Activated CD8-positive, alpha-beta memory T cell treated with anti-CD3 and anti-CD28 coated beads, Interleukin-2, amount 50 U/mL, for 4 hours (primary cell): ENCODE results near the gene MYBPC2.
"Not testable (repeated sequence)": the region's sequence is repeated elsewhere in the genome, so short reads cannot be mapped to it uniquely, and the experiment has no call there.

Experiments
- DNase-seq: peaks from one replicate; pipeline ENCODE4 v3.0.0-alpha.2; 2020

MYBPC2 gene

DNA sequence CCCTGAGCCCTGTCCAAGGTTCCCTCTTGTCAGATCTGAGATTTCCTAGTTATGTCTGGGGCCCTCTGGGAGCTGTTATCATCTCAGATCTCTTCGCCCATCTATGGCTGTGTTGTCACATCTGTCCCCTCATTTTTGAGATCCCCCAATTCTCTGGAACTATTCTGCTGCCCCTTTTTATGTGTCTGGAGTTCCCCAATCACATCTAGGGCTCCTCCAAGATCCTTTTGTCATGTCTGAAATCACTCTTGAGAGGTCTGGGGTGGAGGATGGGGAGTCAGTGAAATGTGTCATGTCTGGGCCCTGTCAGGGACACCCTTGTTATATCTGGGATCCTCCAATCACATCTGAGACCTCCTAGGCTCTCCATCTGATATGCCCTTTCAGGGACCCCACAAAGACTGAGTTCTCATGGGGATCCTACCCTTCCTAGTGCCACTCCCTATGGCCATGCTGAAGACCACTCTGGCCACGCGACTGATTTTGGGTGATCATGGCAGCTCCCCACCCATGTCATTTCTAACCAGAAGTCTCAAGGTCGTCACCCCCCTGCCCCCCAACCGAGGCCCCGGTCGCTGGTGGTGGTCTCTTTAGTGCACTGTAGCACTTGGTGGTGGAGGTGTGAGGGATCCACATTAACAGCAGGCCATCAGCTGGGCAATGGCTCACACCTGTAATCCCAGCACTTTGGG, 3.8 kb upstream of the MYBPC2 start:
- DNase-seq = no peak

DNA sequence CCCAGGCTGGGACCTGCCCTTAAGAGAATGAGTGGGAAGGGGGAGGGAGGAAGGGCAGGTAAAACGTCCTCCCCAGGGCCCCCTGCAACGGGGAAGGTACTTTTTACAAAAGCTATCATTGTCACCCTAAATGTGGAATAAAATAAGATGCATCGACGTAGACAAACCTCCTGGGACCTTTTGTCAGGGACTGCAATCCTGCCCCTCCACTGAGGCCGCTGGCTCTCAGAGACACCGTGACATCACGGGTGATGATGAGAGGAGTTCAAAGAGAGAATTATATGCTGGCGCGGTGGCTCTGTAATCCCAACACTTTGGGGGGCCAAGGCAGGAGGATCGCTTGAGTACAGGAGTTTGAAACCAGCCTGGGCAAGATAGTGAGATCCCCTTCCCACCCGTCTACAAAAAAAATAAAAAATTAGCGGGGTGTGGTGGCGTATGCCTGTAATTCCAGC, 1.8 kb upstream of the MYBPC2 start:
- no peak for DNase-seq

DNA sequence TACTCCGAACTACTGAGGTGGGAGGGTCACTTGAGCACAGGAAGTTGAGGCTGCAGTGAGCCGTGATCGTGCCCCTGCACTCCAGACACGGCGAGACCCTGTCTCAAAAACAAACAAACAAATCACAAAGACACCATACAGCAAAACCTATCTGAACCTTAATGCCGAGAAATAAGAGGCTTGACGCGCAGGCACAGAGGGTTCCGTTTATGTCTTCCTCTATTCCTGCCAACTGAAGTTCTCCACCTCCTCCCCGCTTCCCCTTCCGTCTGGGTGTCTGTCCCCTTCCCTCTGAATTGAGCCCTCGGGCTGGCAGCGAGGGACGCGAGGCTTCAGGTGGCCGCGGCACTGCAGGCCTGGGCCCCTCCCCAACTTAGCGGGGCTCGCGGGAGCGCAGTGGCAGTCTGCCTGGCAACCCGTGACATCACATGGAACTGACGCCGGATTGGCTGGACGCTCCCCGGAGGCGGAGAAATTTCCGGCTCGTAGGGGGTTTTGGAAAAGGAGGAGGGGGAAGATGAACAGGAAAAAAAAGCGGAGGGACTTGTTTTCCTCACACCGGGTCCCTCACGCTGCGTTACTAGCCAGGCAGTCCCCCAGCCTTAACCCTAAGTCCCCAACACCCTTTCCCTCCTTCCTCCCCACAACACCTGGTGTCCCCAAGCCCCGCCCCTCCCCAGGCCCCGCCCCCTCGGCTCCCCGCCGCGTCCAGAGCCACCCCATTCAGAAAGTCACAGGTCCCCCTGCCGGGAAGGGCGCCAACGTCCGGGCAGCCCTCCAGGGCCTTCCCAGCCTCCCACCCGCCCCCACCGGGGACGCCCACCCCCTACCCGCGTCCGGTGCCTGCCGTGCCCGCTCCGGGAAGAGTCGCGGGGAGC, 1.1 kb upstream of the MYBPC2 start:
- peak; percentile 89 for DNase-seq

DNA sequence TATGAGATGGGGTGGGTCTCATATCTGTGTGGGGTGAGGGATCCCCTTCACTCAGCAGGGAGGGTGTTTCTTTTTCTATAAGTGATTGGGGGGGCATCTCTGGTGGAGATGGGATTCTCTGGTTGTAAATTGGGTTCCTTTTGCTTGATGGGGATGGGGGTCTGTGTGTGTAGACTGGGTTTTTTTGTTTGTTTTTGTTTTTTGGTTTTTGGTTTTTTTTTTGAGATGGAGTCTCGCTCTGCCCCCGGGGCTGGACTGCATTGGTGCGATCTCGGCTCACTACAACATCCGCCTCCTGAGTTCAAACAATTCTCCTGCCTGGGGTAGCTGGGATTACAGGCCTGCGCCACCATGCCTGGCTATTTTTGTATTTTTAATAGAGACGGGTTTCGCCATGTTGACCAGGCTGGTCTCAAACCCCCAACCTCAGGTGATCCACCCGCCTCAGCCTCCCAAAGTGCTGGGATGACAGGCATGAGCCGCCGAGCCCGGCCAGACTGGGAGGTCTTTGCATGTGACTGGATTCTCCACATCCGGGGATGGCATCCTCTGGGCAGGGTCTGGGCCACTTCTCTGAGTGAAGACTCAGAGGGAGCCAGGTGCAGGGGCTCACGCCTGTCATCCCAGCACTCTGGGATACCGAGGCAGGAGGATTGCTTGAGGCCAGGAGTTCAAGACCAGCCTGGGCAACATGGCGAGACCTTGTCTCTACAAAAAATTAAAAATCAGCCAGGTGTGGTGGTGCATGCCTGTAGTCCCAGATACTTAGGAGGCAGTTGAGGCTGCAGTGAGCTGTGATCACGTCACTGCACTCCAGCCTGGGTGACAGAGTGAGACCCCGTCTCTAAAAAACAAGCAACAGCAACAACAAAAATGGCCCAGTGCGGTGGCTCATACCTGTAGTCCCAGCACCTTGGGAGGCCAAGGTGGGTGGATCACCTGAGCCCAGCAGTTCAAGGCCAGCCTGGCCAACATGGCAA, 799 bp downstream of the MYBPC2 start:
- DNase-seq = no peak

DNA sequence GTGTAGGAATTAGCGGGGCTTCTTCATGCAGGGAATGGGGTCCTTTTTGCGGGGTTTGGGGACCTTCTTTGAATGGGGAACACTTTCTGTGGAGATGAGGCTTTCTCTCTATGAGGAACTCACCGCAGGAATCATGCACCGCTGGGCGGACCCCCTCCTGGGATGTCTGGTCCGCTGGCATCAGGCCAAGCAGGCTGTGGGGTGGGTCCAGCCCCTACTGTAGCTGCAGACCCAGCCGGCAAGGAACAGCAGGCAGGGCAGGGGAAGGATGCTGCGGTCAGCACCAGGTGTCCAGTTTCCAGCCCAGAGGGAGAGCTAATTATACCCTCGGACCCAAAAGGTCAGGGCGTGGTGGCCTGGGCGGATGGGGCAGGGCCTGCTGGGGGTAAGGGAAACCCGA, 1.8 kb downstream of the MYBPC2 start:
- no peak for DNase-seq

DNA sequence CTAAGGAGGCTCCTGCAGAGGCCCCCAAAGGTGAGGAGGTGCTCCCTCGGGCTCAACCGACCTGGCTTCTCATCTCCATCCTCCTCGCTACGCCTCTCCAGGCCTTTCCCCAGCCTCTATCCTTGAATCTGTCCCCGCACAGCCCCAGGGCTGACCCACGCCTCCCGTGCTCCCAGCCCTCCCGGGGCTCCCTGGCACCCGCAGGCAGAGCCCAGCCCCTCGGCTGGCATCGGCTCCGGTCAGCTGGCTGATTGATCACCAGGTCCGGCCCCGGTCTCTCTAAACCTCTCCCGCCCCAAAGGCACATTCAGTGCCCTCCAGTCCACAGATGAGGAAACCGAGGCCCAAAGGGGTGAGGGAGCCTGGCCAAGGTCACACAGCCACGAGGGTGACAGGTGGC, 2.5 kb downstream of the MYBPC2 start:
- no peak for DNase-seq

DNA sequence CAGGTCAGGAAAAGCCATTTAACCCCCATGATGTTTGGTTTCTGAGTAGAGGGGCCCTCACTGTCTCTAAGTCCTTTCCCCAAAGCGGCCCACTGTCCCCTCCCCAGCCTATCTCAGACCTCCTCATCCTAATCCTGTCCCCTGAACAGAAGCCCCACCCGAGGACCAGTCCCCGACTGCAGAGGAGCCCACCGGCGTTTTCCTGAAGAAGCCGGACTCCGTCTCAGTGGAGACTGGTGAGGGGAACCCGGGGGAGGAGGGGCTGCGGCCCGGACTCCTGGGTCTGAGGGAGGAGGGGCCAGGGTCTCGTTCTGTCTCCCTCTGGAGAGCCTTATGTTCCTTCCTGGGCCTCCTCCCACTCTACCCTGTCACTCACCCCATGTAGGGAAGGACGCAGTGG, 2.9 kb downstream of the MYBPC2 start:
- DNase-seq = no peak

DNA sequence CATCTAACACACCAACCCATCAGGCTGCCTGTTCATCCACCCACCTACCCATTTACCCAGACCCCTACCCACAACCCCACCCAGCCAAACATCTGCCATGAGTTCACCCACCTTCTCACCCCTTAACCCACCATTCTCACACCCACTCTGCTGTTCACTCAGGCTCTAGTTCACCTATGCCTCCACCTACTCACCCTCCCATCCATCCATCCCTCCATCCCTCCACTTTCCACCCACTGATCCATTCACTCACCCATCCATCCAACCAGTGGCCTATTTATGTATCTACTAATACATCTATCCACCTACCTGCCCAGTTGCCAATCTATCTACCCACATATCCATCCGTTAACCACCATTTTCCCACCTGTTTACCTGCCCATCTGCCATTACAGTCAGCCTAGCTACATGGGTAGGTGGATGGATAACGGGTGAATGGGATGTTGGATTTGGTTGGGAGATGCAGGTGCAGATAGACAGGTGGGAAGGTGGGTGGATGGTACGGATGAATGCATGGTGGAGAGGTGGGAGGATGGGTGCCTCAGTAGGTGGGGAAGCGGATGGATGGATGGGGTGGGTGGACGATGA, 5.3 kb downstream of the MYBPC2 start:
- DNase-seq = no peak

DNA sequence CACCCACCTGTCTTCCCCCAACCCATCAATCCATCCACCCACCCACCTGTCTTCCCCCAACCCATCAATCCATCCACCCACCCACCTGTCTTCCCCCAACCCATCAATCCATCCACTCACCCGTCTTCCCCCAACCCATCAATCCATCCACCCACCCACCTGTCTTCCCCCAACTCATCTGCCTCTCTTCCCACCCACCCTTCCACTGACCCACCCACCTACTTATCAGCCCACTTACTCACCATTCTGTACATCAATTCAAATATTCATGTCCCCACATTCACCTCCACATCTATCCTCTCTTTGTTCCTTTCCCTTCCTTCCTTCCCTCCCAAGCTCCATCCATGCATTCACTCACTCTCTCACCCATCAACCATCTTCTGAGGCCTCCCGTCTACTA, 6.4 kb downstream of the MYBPC2 start:
- not testable (repeated sequence) for DNase-seq

DNA sequence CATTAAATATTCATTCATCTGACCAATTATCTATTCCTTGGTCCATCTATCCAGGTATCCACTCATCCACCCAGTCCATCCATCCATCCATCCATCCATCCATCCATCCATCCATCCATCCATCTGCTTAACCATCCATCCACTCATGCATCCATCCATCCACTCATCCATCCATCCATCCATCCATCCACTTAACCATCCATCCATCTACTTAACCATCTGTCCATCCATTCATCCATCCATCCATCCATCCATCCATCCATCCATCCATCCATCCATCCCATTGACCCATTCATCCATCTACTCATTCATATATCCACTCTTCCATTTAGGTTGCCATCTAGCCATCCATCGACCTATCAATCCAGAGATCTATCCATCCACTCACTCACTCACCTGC, 11.4 kb downstream of the MYBPC2 start:
- no peak for DNase-seq

DNA sequence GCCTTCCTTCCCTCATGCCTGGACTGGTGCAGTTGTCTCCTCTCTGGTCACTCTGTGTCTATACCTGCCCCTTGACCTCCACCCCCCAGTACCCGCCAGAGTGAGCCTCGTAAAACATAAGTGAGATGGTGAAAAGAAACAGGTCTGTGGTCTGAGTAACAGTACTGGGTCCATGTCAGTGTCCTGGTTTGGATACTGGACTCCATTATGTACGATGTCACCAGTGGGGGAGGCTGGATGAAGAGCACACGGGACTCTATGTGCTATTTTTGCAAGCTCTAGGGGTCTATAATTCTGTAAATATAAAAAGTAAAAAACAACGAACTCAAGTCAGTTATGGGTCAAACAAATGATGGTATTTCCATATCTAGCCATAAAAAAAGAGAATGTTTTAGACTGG, 14.4 kb downstream of the MYBPC2 start:
- DNase-seq = no peak

DNA sequence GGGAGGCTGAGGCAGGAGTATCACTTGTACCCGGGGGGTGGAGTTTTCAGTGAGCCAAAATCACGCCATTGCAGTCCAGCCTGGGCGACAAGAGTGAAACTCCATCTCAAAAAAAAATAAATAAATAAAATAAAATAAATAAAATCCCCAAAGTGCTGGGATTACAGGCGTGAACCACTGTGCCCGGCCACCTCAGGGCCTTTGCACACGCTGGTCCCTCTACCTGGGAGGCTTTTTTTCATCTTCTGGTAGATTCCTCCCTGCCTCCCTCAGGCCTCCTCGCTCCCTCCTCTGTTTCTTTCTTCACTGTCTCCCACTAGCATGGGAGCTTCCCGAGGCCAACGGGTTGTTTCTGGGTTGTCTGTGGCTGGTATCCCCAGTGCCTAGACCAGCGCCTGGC, 15.1 kb downstream of the MYBPC2 start:
- DNase-seq = no peak

DNA sequence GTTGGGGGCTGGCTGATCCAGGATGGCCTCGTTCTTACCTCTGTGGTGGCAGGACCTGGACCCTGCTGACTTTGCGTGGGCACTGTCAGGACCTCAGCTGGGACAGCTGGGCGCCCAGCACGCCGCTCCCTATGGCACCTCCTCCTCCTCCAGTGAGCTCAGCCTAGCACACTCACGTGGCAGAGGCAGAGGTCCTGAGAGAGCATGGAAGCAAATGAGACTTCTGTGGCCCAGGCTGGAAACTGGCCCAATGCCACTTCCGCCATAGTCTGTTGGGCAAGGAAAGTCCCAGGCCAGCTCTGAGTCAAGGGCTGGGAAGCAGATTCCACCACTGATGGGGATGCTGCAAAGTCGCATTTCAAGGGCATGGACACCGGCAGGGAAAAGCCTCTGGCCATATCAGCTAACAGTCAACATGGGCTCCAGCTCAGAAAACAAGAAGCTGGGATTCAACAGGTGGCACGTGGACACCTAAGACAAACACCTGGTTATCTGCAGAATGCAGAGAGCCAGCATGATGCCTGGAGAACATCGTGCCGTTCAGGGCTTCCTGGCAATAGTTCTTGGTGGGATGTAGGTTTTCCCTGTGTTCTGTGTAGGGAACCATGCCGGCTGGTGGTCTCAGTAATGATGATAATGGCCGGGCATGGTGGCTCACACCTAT, 16.7 kb downstream of the MYBPC2 start:
- DNase-seq = no peak

DNA sequence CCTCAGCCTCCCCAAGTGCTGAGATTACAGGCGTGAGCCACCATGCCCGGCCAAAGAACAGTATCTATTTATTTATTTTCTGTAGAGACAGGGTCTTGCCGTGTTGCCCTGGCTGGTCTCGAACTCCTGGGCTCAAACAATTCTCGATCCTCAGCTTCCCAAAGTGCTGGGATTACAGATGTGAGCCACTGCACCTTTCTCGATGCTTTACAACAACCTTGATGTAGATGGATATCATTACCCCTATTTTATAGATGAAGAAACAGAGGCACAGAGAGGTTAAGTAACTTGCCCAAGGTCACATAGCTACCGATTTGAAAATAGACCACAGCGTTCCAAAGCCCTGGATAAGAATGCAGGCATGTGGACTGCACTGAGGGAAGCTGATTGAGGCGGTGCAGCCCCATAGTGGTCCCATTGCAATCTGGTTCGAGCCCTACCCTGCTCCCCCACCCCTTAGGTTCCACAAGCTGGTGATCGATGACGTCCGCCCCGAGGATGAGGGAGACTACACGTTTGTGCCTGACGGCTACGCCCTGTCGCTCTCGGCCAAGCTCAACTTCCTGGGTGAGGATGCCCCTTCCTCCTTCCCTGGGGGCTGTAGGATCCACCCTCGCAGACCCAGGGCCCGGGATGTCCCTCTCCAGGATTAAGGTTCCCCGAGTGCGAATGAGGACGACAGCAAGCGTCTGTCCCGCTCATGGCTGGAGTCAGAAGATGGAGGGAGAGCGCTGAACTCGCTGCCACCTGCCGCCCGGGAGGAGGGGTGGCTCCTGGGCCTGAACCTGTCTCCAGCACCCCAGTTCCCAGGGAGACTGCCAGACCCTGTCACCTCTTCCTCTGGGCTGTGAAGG, 17.9 kb downstream of the MYBPC2 start:
- DNase-seq = no peak

DNA sequence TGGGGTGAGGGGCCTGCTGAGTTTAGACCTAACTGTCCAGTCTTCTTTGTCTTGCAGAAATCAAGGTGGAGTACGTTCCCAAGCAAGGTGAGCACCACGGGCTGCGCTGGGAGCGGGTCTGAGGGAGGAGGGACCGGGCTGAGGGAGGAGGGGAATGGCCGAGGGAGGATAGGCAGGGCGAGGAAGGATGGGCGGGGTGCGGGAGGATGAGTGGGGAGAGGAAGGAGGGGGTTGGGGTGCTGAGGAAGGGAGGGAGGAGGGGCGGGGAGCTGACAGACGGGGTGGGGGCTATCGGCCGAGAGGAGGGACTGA, 18.5 kb downstream of the MYBPC2 start:
- no peak for DNase-seq

DNA sequence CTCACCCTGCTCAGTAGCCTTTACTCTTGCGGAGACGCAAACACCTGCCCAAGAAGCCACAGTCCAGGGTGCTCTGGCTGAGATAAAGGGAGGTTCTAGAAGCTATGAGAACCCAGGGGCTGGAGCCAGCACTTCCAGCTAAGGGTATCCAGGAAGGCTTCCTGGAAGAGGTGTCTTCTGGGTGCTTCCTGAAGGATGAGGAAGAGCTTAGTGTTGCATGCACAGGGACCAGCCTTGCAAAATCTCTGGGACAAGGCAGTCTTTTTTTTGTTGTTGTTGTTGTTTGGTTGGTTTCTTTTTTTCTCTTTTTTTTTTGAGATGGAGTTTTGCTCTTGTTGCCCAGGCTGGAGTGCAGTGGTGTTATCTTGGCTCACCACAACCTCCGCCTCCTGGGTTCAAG, 20.6 kb downstream of the MYBPC2 start:
- DNase-seq = no peak

DNA sequence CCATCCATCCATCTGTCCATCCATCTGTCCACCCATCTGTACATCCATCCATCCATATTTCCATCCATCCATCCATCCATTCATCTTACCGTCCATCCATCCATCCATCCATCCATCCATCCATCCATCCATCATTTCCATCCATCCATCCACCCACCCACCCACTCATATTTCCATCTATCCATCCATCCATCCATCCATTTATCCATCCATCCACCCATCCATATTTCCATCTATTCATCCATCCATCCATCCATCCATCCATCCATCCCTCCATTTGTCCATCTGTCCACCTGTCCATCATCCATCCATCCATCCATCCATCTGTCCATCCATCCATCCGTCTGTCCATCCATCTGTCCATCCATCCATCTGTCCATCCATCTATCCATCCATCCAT, 23.3 kb downstream of the MYBPC2 start:
- no peak for DNase-seq

DNA sequence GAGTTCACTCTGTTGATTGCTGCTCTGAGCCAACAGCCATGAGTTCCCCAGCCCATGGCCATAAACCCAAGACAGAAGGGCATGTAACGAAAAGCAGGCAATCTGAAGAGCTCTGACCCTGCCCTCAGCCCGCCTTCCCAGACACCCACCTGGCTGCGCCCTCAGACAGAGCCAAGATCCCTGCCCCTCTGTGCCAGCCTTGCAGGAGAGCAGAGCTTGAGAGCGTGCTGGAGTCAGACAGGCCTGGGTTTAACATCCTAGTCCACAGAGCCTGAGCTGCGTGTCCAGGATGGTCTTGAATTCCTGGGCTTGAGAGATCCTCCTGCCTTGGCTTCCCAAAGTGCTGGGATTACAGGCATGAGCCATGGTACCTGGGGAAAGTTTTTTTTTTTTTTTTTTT, 24.6 kb downstream of the MYBPC2 start:
- no peak for DNase-seq

DNA sequence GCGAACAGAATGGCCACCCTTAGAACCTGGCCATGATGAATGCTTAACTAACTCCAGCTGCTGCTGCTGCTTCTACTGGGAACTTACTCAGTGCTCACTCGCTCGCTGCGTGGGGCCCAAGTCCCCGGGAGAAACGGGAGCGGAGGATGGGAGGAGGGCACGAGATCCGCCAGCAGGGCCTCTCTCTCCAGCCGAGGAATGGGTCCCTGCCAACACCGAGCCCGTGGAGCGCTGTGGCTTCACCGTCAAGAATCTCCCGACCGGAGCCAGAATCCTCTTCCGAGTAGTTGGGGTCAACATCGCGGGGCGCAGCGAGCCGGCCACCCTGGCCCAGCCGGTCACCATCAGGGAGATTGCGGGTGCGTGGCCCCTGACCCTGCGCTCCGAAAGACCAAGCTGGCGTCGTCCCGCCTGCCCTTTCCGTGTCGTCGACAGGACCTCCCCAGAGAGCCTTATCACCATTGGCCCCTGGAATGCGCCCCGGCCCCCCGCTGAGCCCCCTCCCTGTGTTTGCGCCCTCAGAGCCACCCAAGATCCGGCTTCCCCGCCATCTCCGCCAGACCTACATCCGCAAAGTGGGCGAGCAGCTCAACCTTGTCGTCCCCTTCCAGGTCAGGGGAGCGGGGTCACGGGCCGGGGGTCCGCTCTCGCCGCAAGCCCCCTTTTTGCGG, 25.8 kb downstream of the MYBPC2 start:
- no peak for DNase-seq

DNA sequence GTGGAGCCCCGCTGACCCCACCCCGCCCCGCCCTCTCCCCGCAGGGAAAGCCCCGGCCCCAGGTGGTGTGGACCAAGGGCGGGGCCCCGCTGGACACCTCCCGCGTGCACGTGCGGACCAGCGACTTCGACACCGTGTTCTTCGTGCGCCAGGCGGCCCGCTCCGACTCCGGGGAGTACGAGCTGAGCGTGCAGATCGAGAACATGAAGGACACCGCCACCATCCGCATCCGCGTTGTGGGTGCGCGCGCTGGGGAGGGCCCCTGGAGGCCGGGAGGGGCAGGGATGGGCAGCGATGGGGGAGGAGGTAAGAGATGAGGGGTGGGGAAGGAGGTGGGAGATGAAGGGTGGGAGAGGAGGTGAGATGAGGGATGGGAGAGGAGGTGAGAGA, 26.4 kb downstream of the MYBPC2 start:
- DNase-seq = no peak

DNA sequence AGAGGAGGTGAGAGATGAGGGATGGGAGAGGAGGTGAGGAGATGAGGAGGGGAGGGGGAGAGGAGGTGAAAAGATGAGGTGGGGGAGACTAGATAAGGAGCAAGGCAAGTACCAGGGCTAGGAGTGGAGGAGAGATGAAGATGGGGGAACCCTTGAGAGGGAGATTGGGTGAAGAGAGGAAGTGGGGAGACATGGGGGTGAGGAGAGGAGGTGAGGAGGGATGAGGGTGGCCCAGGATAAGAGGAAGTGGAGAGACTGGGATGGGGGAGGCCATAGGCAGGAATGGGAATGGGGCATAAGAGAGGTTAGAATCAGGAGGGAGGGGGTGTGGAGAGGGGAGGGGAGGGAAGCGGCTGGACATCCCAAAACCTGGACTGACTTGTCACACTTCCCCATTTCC, 26.9 kb downstream of the MYBPC2 start:
- no peak for DNase-seq
